Hematopoietic multipotent progenitor cell (in vitro differentiated cells): ENCODE measurements around the gene NPAS3. TPM values are rescaled to one million over a fixed set of nuclear protein-coding genes. Genes with fewer than 3 reads are reported as not detected.
A peak's percentile ranks its signal among the peaks of the same experiment; 100 is the strongest.

ENCODE experiments used
- DNase-seq, 3 donors: peaks; one replicate each; pipeline ENCODE4 v3.0.0-alpha.2; 2011 to 2015; ENCODE audit warnings: low read depth in 2 of 3, low spot score in 2 of 3
- total RNA-seq: library from RNA; depleted of rRNA; stranded (reverse); fragments of >200 nt; gene quantifications from one replicate; pipeline ENCODE4 v1.2.3, GENCODE V29; 2012

The NPAS3 gene
- total RNA-seq, 1 donor, result 0.27 TPM

- DNase-seq, result no peak
Observed at GRCh38 chr14:33646692-33647260, 708.1 kb downstream of the NPAS3 start.

- no peak for DNase-seq
Observed at GRCh38 chr14:33647385-33647786, 708.7 kb downstream of the NPAS3 start.

- no peak for DNase-seq
Observed at GRCh38 chr14:33650430-33650829, 711.8 kb downstream of the NPAS3 start.

GRCh38 chr14:33652566-33653307 is 714.1 kb downstream of the NPAS3 start:
- DNase-seq, result no peak

- DNase-seq, result no peak
Observed at GRCh38 chr14:33653308-33653695, 714.6 kb downstream of the NPAS3 start.

GRCh38 chr14:33655421-33655820 is 716.7 kb downstream of the NPAS3 start:
- no peak for DNase-seq

- DNase-seq, result no peak
Observed at GRCh38 chr14:33657476-33657875, 718.8 kb downstream of the NPAS3 start.

- DNase-seq, result no peak
Observed at GRCh38 chr14:33660248-33660647, 721.6 kb downstream of the NPAS3 start.

GRCh38 chr14:33661101-33661500 is 722.4 kb downstream of the NPAS3 start:
- no peak for DNase-seq

GRCh38 chr14:33668066-33668465 is 729.4 kb downstream of the NPAS3 start:
- DNase-seq, result no peak

GRCh38 chr14:33669111-33669510 is 730.4 kb downstream of the NPAS3 start:
- no peak for DNase-seq

- DNase-seq, result no peak
Observed at GRCh38 chr14:33670235-33670634, 731.6 kb downstream of the NPAS3 start.

GRCh38 chr14:33671556-33671955 is 732.9 kb downstream of the NPAS3 start:
- no peak for DNase-seq

- DNase-seq, result no peak
Observed at GRCh38 chr14:33674927-33675326, 736.2 kb downstream of the NPAS3 start.

GRCh38 chr14:33675415-33676130 is 736.9 kb downstream of the NPAS3 start:
- DNase-seq, result no peak

- peak in 2 of 3 donors; percentile 32 to 51 for DNase-seq
Observed at GRCh38 chr14:33676135-33676566, 737.5 kb downstream of the NPAS3 start.

GRCh38 chr14:33676891-33677290 is 738.2 kb downstream of the NPAS3 start:
- no peak for DNase-seq

- no peak for DNase-seq
Observed at GRCh38 chr14:33678005-33678404, 739.3 kb downstream of the NPAS3 start.

- DNase-seq, result no peak
Observed at GRCh38 chr14:33679025-33679424, 740.3 kb downstream of the NPAS3 start.

- DNase-seq, result no peak
Observed at GRCh38 chr14:33679461-33680225, 741.0 kb downstream of the NPAS3 start.

GRCh38 chr14:33680873-33681272 is 742.2 kb downstream of the NPAS3 start:
- no peak for DNase-seq
